ENCODE results near the gene TMEM94. TPM values are rescaled to one million over a fixed set of nuclear protein-coding genes. Genes with fewer than 3 reads are reported as not detected.
"Not testable (repeated sequence)": the region's sequence is repeated elsewhere in the genome, so short reads cannot be mapped to it uniquely, and the experiment has no call there.

Gene TMEM94
- total RNA-seq, 2 experiments from 2014 or later = 80.3 to 82.1 TPM

GRCh38 chr17:75430159-75430974 is 26.1 kb upstream of the TMEM94 start:
- Mint-ChIP-seq H3K27me3 (peaks cover 17% of the 10 kb centered on the region), H3K27ac (no peak overlapping the region), H3K4me3 (no peak overlapping the region), H3K9me3 (no peaks in the 10 kb centered on the region), H3K4me1 (peaks cover 13% of the 10 kb centered on the region), H3K36me3 (ENCODE audit: low read depth) (no peaks in the 10 kb centered on the region)
- ChIA-PET CTCF (interaction anchor here (0.6 to 0.9 kb wide), 3 partner anchors 14 to 541 kb away, joined by 3 to 5 read pairs (median 3); partner anchors contain the start of gene TSEN54), POLR2A (no interaction called here)
- no peak for DNase-seq

- H3K27ac Mint-ChIP-seq = no peak overlapping the region
Measured at GRCh38 chr17:75433218-75433783, 23.1 kb upstream of the TMEM94 start.

GRCh38 chr17:75434433-75434832 is 22.0 kb upstream of the TMEM94 start:
- H3K27ac Mint-ChIP-seq; POLR2A ChIA-PET; CTCF ChIA-PET; H3K4me3 Mint-ChIP-seq; H3K36me3 Mint-ChIP-seq (ENCODE audit: low read depth); DNase-seq; H3K9me3 Mint-ChIP-seq: not testable (repeated sequence)
- Mint-ChIP-seq H3K27me3 (peaks cover 17% of the 10 kb centered on the region), H3K4me1 (peaks cover 14% of the 10 kb centered on the region)

More at GRCh38 chr17:75433218-75433783, 23.1 kb upstream of the TMEM94 start:
- Mint-ChIP-seq H3K27me3 (peaks cover 17% of the 10 kb centered on the region), H3K4me3 (no peak overlapping the region), H3K4me1 (peaks cover 14% of the 10 kb centered on the region), H3K9me3 (no peaks in the 10 kb centered on the region), H3K36me3 (ENCODE audit: low read depth) (no peaks in the 10 kb centered on the region)
- CTCF ChIA-PET = interaction anchor here (0.6 to 1.2 kb wide), 3 partner anchors 105 to 320 kb away, joined by 3 read pairs; no protein-coding TSS in a partner anchor
- POLR2A ChIA-PET = interaction anchor here (0.6 kb wide), 1 partner anchor 415 kb away, joined by 3 read pairs; no protein-coding TSS in a partner anchor
- DNase-seq = no peak

- CTCF ChIA-PET = interaction anchor here (0.7 to 0.8 kb wide), 2 partner anchors 14 to 26 kb away, joined by 3 read pairs; no protein-coding TSS in a partner anchor
- not testable (repeated sequence) for H3K4me3 Mint-ChIP-seq; H3K27ac Mint-ChIP-seq; DNase-seq; H3K9me3 Mint-ChIP-seq; H3K36me3 Mint-ChIP-seq (ENCODE audit: low read depth)
- H3K4me1 Mint-ChIP-seq = peaks cover 14% of the 10 kb centered on the region
- POLR2A ChIA-PET = interaction anchor here (0.7 kb wide), 1 partner anchor 340 kb away, joined by 3 read pairs; no protein-coding TSS in a partner anchor
- peaks cover 11% of the 10 kb centered on the region for H3K27me3 Mint-ChIP-seq
Measured at GRCh38 chr17:75437404-75437803, 19.0 kb upstream of the TMEM94 start.

- Mint-ChIP-seq H3K9me3 (no peaks in the 10 kb centered on the region), H3K4me3 (no peak overlapping the region), H3K36me3 (ENCODE audit: low read depth) (no peaks in the 10 kb centered on the region), H3K4me1 (peaks cover 14% of the 10 kb centered on the region), H3K27ac (no peak overlapping the region), H3K27me3 (peaks cover 5% of the 10 kb centered on the region)
- ChIA-PET CTCF (no interaction called here), POLR2A (no interaction called here)
- no peak for DNase-seq
Measured at GRCh38 chr17:75439287-75439686, 17.1 kb upstream of the TMEM94 start.

GRCh38 chr17:75440738-75441448 is 15.5 kb upstream of the TMEM94 start:
- no peak overlapping the region for H3K27ac Mint-ChIP-seq
- DNase-seq = no peak
- H3K9me3 Mint-ChIP-seq = no peaks in the 10 kb centered on the region
- ChIA-PET CTCF (interaction anchor here (0.8 to 1.9 kb wide), 2 partner anchors 13 to 21 kb away, joined by 3 to 5 read pairs; no protein-coding TSS in a partner anchor), POLR2A (no interaction called here)
- no peak overlapping the region for H3K4me3 Mint-ChIP-seq
- H3K4me1 Mint-ChIP-seq = peaks cover 7% of the 10 kb centered on the region
- H3K36me3 Mint-ChIP-seq (ENCODE audit: low read depth) = no peaks in the 10 kb centered on the region
- H3K27me3 Mint-ChIP-seq = peaks cover 4% of the 10 kb centered on the region

GRCh38 chr17:75442168-75443103 is 14.0 kb upstream of the TMEM94 start:
- DNase-seq = no peak
- Mint-ChIP-seq H3K4me3 (no peak overlapping the region), H3K27ac (no peak overlapping the region), H3K9me3 (no peaks in the 10 kb centered on the region), H3K36me3 (ENCODE audit: low read depth) (no peaks in the 10 kb centered on the region), H3K27me3 (peaks cover 2% of the 10 kb centered on the region), H3K4me1 (no peaks in the 10 kb centered on the region)
- ChIA-PET POLR2A (no interaction called here), CTCF (interaction anchor here (0.6 to 0.9 kb wide), 4 partner anchors 10 to 163 kb away, joined by 3 read pairs; no protein-coding TSS in a partner anchor)

GRCh38 chr17:75445296-75445695 is 11.1 kb upstream of the TMEM94 start:
- H3K27ac Mint-ChIP-seq = no peak overlapping the region
- ChIA-PET POLR2A (no interaction called here), CTCF (no interaction called here)
- no peaks in the 10 kb centered on the region for H3K9me3 Mint-ChIP-seq
- H3K4me3 Mint-ChIP-seq = no peak overlapping the region
- H3K27me3 Mint-ChIP-seq = peaks cover 2% of the 10 kb centered on the region
- no peaks in the 10 kb centered on the region for H3K4me1 Mint-ChIP-seq
- H3K36me3 Mint-ChIP-seq (ENCODE audit: low read depth) = no peaks in the 10 kb centered on the region
- no peak for DNase-seq

- H3K36me3 Mint-ChIP-seq (ENCODE audit: low read depth); H3K9me3 Mint-ChIP-seq; H3K4me1 Mint-ChIP-seq; DNase-seq; H3K27me3 Mint-ChIP-seq; POLR2A ChIA-PET; H3K27ac Mint-ChIP-seq; H3K4me3 Mint-ChIP-seq: not testable (repeated sequence)
- CTCF ChIA-PET = interaction anchor here (0.6 kb wide), 1 partner anchor 1114 kb away, joined by 3 read pairs; no protein-coding TSS in a partner anchor
Measured at GRCh38 chr17:75445896-75446295, 10.5 kb upstream of the TMEM94 start.

- POLR2A ChIA-PET = no interaction called here
Measured at GRCh38 chr17:75447951-75448856, 8.2 kb upstream of the TMEM94 start.

GRCh38 chr17:75450270-75450669 is 6.2 kb upstream of the TMEM94 start:
- no peak overlapping the region for H3K27ac Mint-ChIP-seq
- no peak for DNase-seq
- peaks cover 9% of the 10 kb centered on the region for H3K4me1 Mint-ChIP-seq
- H3K4me3 Mint-ChIP-seq = no peak overlapping the region
- no peaks in the 10 kb centered on the region for H3K36me3 Mint-ChIP-seq (ENCODE audit: low read depth)
- no peaks in the 10 kb centered on the region for H3K9me3 Mint-ChIP-seq
- ChIA-PET POLR2A (no interaction called here), CTCF (no interaction called here)
- no peaks in the 10 kb centered on the region for H3K27me3 Mint-ChIP-seq

More at GRCh38 chr17:75447951-75448856, 8.2 kb upstream of the TMEM94 start:
- Mint-ChIP-seq H3K4me1 (no peaks in the 10 kb centered on the region), H3K27ac (no peak overlapping the region), H3K9me3 (no peaks in the 10 kb centered on the region), H3K4me3 (no peak overlapping the region), H3K27me3 (no peaks in the 10 kb centered on the region), H3K36me3 (ENCODE audit: low read depth) (no peaks in the 10 kb centered on the region)
- DNase-seq = no peak
- CTCF ChIA-PET = interaction anchor here (0.7 to 1.6 kb wide), 4 partner anchors 8 to 361 kb away, joined by 3 to 5 read pairs (median 3); partner anchors contain the start of gene TMEM94

All from activated CD4-positive, alpha-beta T cell treated with anti-CD3 and anti-CD28 coated beads, Interleukin-2, amount 10 ng/mL, durations not matched to agents 7 days and 5 days (primary cell).